Hepatocyte (in vitro differentiated cells): ENCODE data around the gene PPP1R3C. TPM values are rescaled to one million over a fixed set of nuclear protein-coding genes. Genes with fewer than 3 reads are reported as not detected.
A peak's percentile ranks its signal among the peaks of the same experiment; 100 is the strongest.

Experiments
- DNase-seq: peaks from one replicate; pipeline ENCODE4 v3.0.0-alpha.2; 2016; ENCODE audit warnings: low spot score
- H2AFZ ChIP-seq: fragments of 200-600 bp; sonication (generic); 2 replicates; pipeline ENCODE4 v1.6.0; 2016; ENCODE audit warnings: antibody characterized with exemption, mild to moderate bottlenecking
- H3K27ac ChIP-seq: fragments of 200-600 bp; sonication (generic); 2 replicates; pipeline ENCODE4 v1.5.1; 2016; ENCODE audit warnings: mild to moderate bottlenecking
- H3K27me3 ChIP-seq: fragments of 200-600 bp; sonication (generic); 2 replicates; pipeline ENCODE4 v1.6.1; 2016
- H3K36me3 ChIP-seq: fragments of 200-600 bp; sonication (generic); replicated peaks from 2 replicates; pipeline ENCODE4 v1.5.1; 2016; ENCODE audit warnings: low read depth; ENCODE audit not compliant: insufficient read depth
- H3K4me1 ChIP-seq: fragments of 200-600 bp; sonication (generic); 2 replicates; pipeline ENCODE4 v1.5.1; 2016; ENCODE audit warnings: mild to moderate bottlenecking, moderate library complexity; ENCODE audit not compliant: insufficient read depth
- H3K4me2 ChIP-seq: fragments of 200-600 bp; sonication (generic); 2 replicates; pipeline ENCODE4 v1.6.0; 2016
- H3K4me3 ChIP-seq: fragments of 200-600 bp; sonication (generic); 2 replicates; pipeline ENCODE4 v1.5.1; 2016; ENCODE audit warnings: mild to moderate bottlenecking
- H3K79me2 ChIP-seq: fragments of 200-600 bp; sonication (generic); 2 replicates; pipeline ENCODE4 v1.6.0; 2017; ENCODE audit warnings: mild to moderate bottlenecking
- H3K9me2 ChIP-seq: fragments of 200-600 bp; sonication (generic); replicated peaks from 2 replicates; pipeline ENCODE4 v1.6.0; 2017; ENCODE audit warnings: mild to moderate bottlenecking; ENCODE audit not compliant: insufficient read depth
- H3K9me3 ChIP-seq: fragments of 200-600 bp; sonication (generic); 2 replicates; pipeline ENCODE4 v1.5.1; 2016; ENCODE audit warnings: low read depth, mild to moderate bottlenecking
- H4K20me1 ChIP-seq: fragments of 200-600 bp; sonication (generic); 2 replicates; pipeline ENCODE4 v1.6.0; 2016; ENCODE audit warnings: mild to moderate bottlenecking; ENCODE audit not compliant: insufficient read depth, poor library complexity, severe bottlenecking
- EZH2 ChIP-seq: fragments of 200-600 bp; sonication (generic); IDR thresholded peaks from 2 replicates; pipeline ENCODE4 v1.6.1; 2016; ENCODE audit warnings: antibody characterized with exemption, mild to moderate bottlenecking, borderline replicate concordance
- EZH2phosphoT487 ChIP-seq: fragments of 200-600 bp; sonication (generic); IDR thresholded peaks from one replicate; pipeline ENCODE4 v1.6.1; 2018; ENCODE audit warnings: antibody characterized with exemption, mild to moderate bottlenecking, low read depth, moderate library complexity; ENCODE audit not compliant: unreplicated experiment, severe bottlenecking
- WGBS: methylation state at CpG from one replicate; pipeline ENCODE4 v1.1.6; 2016; ENCODE audit warnings: low lambda C conversion rate; ENCODE audit errors: missing lambda C conversion rate; 5-methylcytosine and 5-hydroxymethylcytosine counted together
- polyA plus RNA-seq: library from polyadenylated mRNA; unstranded; fragments of >200 nt; fragmentation: Nextera tagmentation; extraction: Ambion mirVana; gene quantifications from 2 replicates; pipeline ENCODE4 v1.2.1, GENCODE V29; 2016
- total RNA-seq: library from RNA; depleted of rRNA; stranded (reverse); fragments of >200 nt; gene quantifications from 2 replicates; pipeline ENCODE4 v1.2.3, GENCODE V29; 2014
- TF ChIP-seq, protein P1 (sequence below): fragments of 200-600 bp; sonication (generic); IDR thresholded peaks from 2 replicates; pipeline ENCODE4 v1.5.1; 2016; ENCODE audit warnings: antibody characterized with exemption, mild to moderate bottlenecking; ENCODE audit not compliant: poor library complexity

Gene PPP1R3C
- total and polyA plus RNA-seq, 2 experiments from 2014 or later, result 20.2 to 45.0 TPM

GRCh38 chr10:91617072-91617609 is 15.7 kb downstream of the PPP1R3C start:
- TF ChIP-seq, protein P1, sequence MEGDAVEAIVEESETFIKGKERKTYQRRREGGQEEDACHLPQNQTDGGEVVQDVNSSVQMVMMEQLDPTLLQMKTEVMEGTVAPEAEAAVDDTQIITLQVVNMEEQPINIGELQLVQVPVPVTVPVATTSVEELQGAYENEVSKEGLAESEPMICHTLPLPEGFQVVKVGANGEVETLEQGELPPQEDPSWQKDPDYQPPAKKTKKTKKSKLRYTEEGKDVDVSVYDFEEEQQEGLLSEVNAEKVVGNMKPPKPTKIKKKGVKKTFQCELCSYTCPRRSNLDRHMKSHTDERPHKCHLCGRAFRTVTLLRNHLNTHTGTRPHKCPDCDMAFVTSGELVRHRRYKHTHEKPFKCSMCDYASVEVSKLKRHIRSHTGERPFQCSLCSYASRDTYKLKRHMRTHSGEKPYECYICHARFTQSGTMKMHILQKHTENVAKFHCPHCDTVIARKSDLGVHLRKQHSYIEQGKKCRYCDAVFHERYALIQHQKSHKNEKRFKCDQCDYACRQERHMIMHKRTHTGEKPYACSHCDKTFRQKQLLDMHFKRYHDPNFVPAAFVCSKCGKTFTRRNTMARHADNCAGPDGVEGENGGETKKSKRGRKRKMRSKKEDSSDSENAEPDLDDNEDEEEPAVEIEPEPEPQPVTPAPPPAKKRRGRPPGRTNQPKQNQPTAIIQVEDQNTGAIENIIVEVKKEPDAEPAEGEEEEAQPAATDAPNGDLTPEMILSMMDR, result no peak
- no peak for TF ChIP-seq EZH2phosphoT487
- TF ChIP-seq EZH2, result no peak
- Histone ChIP-seq H3K4me3 (no peak overlapping the region), H3K36me3 (no peaks in the 10 kb centered on the region), H2AFZ (no peak overlapping the region), H3K9me2 (no peaks in the 10 kb centered on the region), H3K4me2 (no peak overlapping the region), H3K27me3 (no peaks in the 10 kb centered on the region), H4K20me1 (no peaks in the 10 kb centered on the region), H3K9me3 (no peaks in the 10 kb centered on the region), H3K27ac (no peak overlapping the region), H3K79me2 (no peaks in the 10 kb centered on the region), H3K4me1 (peaks cover 10% of the 10 kb centered on the region)
- no peak for DNase-seq
- WGBS, result 72% methylated on average over 7 of the region's 7 CpGs

DNA sequence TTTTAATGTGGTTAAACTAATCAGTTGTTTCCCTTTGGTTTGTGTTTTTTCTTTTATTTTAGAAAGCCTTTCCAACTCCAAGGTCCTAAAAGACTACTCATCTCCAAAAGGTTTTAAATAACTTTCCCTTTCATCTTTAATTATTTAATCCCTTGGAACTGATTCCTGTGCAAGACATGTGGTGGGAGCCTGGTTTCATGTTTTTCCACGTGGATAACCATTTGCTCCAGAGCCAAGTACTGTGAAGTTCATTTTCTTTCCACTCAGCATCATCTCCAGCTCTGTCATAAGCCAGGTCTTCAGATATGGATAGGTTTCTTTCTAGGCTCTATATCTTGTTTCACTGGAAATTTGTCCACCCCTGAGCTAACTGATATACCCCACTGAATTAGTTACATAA is 16.7 kb downstream of the PPP1R3C start:
- Histone ChIP-seq H4K20me1 (no peaks in the 10 kb centered on the region), H3K79me2 (no peaks in the 10 kb centered on the region), H3K27ac (no peak overlapping the region), H3K4me2 (no peak overlapping the region), H3K4me1 (peaks cover 10% of the 10 kb centered on the region), H3K9me3 (no peaks in the 10 kb centered on the region), H3K9me2 (no peaks in the 10 kb centered on the region), H3K36me3 (no peaks in the 10 kb centered on the region), H2AFZ (no peak overlapping the region), H3K4me3 (no peak overlapping the region), H3K27me3 (no peaks in the 10 kb centered on the region)
- TF ChIP-seq EZH2phosphoT487 (no peak), EZH2 (no peak)
- TF ChIP-seq, protein P1, result no peak
- WGBS, result 63% methylated on average over 1 of the region's 1 CpG
- no peak for DNase-seq

GRCh38 chr10:91614225-91614624 is 18.6 kb downstream of the PPP1R3C start:
- H3K27ac ChIP-seq, result peak overlapping the region; percentile 83
- H3K27me3 ChIP-seq, result no peaks in the 10 kb centered on the region
- WGBS, result 51% methylated on average over 2 of the region's 2 CpGs
- no peaks in the 10 kb centered on the region for H3K9me2 ChIP-seq
- DNase-seq, result no peak
- peak overlapping the region; percentile 10 for H3K4me2 ChIP-seq
- H3K9me3 ChIP-seq, result no peaks in the 10 kb centered on the region
- H4K20me1 ChIP-seq, result no peaks in the 10 kb centered on the region
- H3K4me3 ChIP-seq, result no peak overlapping the region
- H3K36me3 ChIP-seq, result no peaks in the 10 kb centered on the region
- TF ChIP-seq EZH2phosphoT487, result no peak
- TF ChIP-seq, protein P1, result no peak
- no peak for TF ChIP-seq EZH2
- peaks cover 16% of the 10 kb centered on the region for H3K4me1 ChIP-seq
- no peak overlapping the region for H2AFZ ChIP-seq
- H3K79me2 ChIP-seq, result no peaks in the 10 kb centered on the region
